Measurements from ENCODE around the gene WDR35.
A peak's percentile ranks its signal among the peaks of the same experiment; 100 is the strongest.
"Not testable (repeated sequence)": the region's sequence is repeated elsewhere in the genome, so short reads cannot be mapped to it uniquely, and the experiment has no call there.

Gene WDR35

GRCh38 chr2:19901442-19902215 is 88.3 kb downstream of the WDR35 start, which contains the start of gene TTC32:
TSS of gene TTC32 (minus strand) at chr2:19901983. CDS start at chr2:19901854, 129 bp downstream.
- under 1% methylated on average over 65 of the region's 65 CpGs for WGBS
- Histone ChIP-seq H3K27me3 (ENCODE audit: insufficient read depth, low read length) (no peaks in the 10 kb centered on the region), H3K4me3 (ENCODE audit: low read length) (peak within 1 kb of the TSS; percentile 90), H3K9me3 (ENCODE audit: insufficient read depth, low read depth, low read length) (no peaks in the 10 kb centered on the region), H3K9ac (ENCODE audit: low read depth, low read length) (peak within 1 kb of the TSS; percentile 97), H3K4me1 (ENCODE audit: insufficient read depth, low read length) (peaks cover 17% of the 10 kb centered on the region), H3K27ac (ENCODE audit: low read depth, low read length) (peak within 1 kb of the TSS; percentile 87), H3K36me3 (ENCODE audit: insufficient read depth, low read length) (no peaks in the 10 kb centered on the region)

- no peaks in the 10 kb centered on the region for H3K9me3 ChIP-seq (ENCODE audit: insufficient read depth, low read depth, low read length)
- H3K4me3 ChIP-seq (ENCODE audit: low read length): peak overlapping the region; percentile 90
- H3K9ac ChIP-seq (ENCODE audit: low read depth, low read length): peak overlapping the region; percentile 97
- no peaks in the 10 kb centered on the region for H3K27me3 ChIP-seq (ENCODE audit: insufficient read depth, low read length)
- peaks cover 17% of the 10 kb centered on the region for H3K4me1 ChIP-seq (ENCODE audit: insufficient read depth, low read length)
- peak overlapping the region; percentile 87 for H3K27ac ChIP-seq (ENCODE audit: low read depth, low read length)
- H3K36me3 ChIP-seq (ENCODE audit: insufficient read depth, low read length): no peaks in the 10 kb centered on the region
- WGBS: 3% methylated on average over 26 of the region's 26 CpGs
Measured at GRCh38 chr2:19900931-19901441, 88.9 kb downstream of the WDR35 start.

- H3K4me1 ChIP-seq (ENCODE audit: insufficient read depth, low read length): peaks cover 17% of the 10 kb centered on the region
- no peaks in the 10 kb centered on the region for H3K9me3 ChIP-seq (ENCODE audit: insufficient read depth, low read depth, low read length)
- 53% methylated on average over 11 of the region's 11 CpGs for WGBS
- H3K36me3 ChIP-seq (ENCODE audit: insufficient read depth, low read length): no peaks in the 10 kb centered on the region
- H3K27ac ChIP-seq (ENCODE audit: low read depth, low read length): no peak overlapping the region
- peak overlapping the region; percentile 97 for H3K9ac ChIP-seq (ENCODE audit: low read depth, low read length)
- H3K4me3 ChIP-seq (ENCODE audit: low read length): peak overlapping the region; percentile 90
- H3K27me3 ChIP-seq (ENCODE audit: insufficient read depth, low read length): no peaks in the 10 kb centered on the region
Measured at GRCh38 chr2:19899985-19900930, 89.6 kb downstream of the WDR35 start.

GRCh38 chr2:19898592-19899329 is 91.1 kb downstream of the WDR35 start:
- Histone ChIP-seq H3K27me3 (ENCODE audit: insufficient read depth, low read length) (no peaks in the 10 kb centered on the region), H3K36me3 (ENCODE audit: insufficient read depth, low read length) (no peaks in the 10 kb centered on the region), H3K9ac (ENCODE audit: low read depth, low read length) (no peak overlapping the region), H3K4me3 (ENCODE audit: low read length) (no peak overlapping the region), H3K9me3 (ENCODE audit: insufficient read depth, low read depth, low read length) (no peaks in the 10 kb centered on the region), H3K4me1 (ENCODE audit: insufficient read depth, low read length) (peaks cover 17% of the 10 kb centered on the region), H3K27ac (ENCODE audit: low read depth, low read length) (no peak overlapping the region)
- 93% methylated on average over 7 of the region's 7 CpGs for WGBS

GRCh38 chr2:19897623-19898245 is 92.2 kb downstream of the WDR35 start:
- Histone ChIP-seq H3K36me3 (ENCODE audit: insufficient read depth, low read length) (no peaks in the 10 kb centered on the region), H3K27me3 (ENCODE audit: insufficient read depth, low read length) (no peaks in the 10 kb centered on the region), H3K4me1 (ENCODE audit: insufficient read depth, low read length) (peaks cover 11% of the 10 kb centered on the region), H3K9me3 (ENCODE audit: insufficient read depth, low read depth, low read length) (no peaks in the 10 kb centered on the region), H3K4me3 (ENCODE audit: low read length) (no peak overlapping the region), H3K27ac (ENCODE audit: low read depth, low read length) (no peak overlapping the region), H3K9ac (ENCODE audit: low read depth, low read length) (no peak overlapping the region)
- WGBS: 93% methylated on average over 5 of the region's 5 CpGs

- no peak overlapping the region for H3K27ac ChIP-seq (ENCODE audit: low read depth, low read length)
- no peaks in the 10 kb centered on the region for H3K36me3 ChIP-seq (ENCODE audit: insufficient read depth, low read length)
- H3K9ac ChIP-seq (ENCODE audit: low read depth, low read length): no peak overlapping the region
- over 99% methylated on average over 3 of the region's 3 CpGs for WGBS
- H3K27me3 ChIP-seq (ENCODE audit: insufficient read depth, low read length): no peaks in the 10 kb centered on the region
- peaks cover 6% of the 10 kb centered on the region for H3K4me1 ChIP-seq (ENCODE audit: insufficient read depth, low read length)
- H3K4me3 ChIP-seq (ENCODE audit: low read length): no peak overlapping the region
- no peaks in the 10 kb centered on the region for H3K9me3 ChIP-seq (ENCODE audit: insufficient read depth, low read depth, low read length)
Measured at GRCh38 chr2:19895535-19895934, 94.4 kb downstream of the WDR35 start.

GRCh38 chr2:19894134-19894792 is 95.6 kb downstream of the WDR35 start:
- Histone ChIP-seq H3K4me1 (ENCODE audit: insufficient read depth, low read length) (no peaks in the 10 kb centered on the region), H3K36me3 (ENCODE audit: insufficient read depth, low read length) (no peaks in the 10 kb centered on the region), H3K27me3 (ENCODE audit: insufficient read depth, low read length) (no peaks in the 10 kb centered on the region), H3K9me3 (ENCODE audit: insufficient read depth, low read depth, low read length) (no peaks in the 10 kb centered on the region), H3K4me3 (ENCODE audit: low read length) (no peak overlapping the region), H3K9ac (ENCODE audit: low read depth, low read length) (no peak overlapping the region), H3K27ac (ENCODE audit: low read depth, low read length) (no peak overlapping the region)
- 92% methylated on average over 4 of the region's 4 CpGs for WGBS

- H3K9ac ChIP-seq (ENCODE audit: low read depth, low read length): no peak overlapping the region
- no peaks in the 10 kb centered on the region for H3K36me3 ChIP-seq (ENCODE audit: insufficient read depth, low read length)
- WGBS: 95% methylated on average over 4 of the region's 4 CpGs
- no peaks in the 10 kb centered on the region for H3K27me3 ChIP-seq (ENCODE audit: insufficient read depth, low read length)
- no peak overlapping the region for H3K27ac ChIP-seq (ENCODE audit: low read depth, low read length)
- H3K9me3 ChIP-seq (ENCODE audit: insufficient read depth, low read depth, low read length): no peaks in the 10 kb centered on the region
- no peak overlapping the region for H3K4me3 ChIP-seq (ENCODE audit: low read length)
- H3K4me1 ChIP-seq (ENCODE audit: insufficient read depth, low read length): no peaks in the 10 kb centered on the region
Measured at GRCh38 chr2:19893520-19894133, 96.3 kb downstream of the WDR35 start.

GRCh38 chr2:19891971-19892370 is 97.9 kb downstream of the WDR35 start:
- WGBS: 85% methylated on average over 4 of the region's 4 CpGs
- not testable (repeated sequence) for H3K36me3 ChIP-seq (ENCODE audit: insufficient read depth, low read length)

GRCh38 chr2:19890104-19890503 is 99.8 kb downstream of the WDR35 start:
- no peaks in the 10 kb centered on the region for H3K4me1 ChIP-seq (ENCODE audit: insufficient read depth, low read length)
- no peaks in the 10 kb centered on the region for H3K36me3 ChIP-seq (ENCODE audit: insufficient read depth, low read length)
- no peak overlapping the region for H3K4me3 ChIP-seq (ENCODE audit: low read length)
- H3K27ac ChIP-seq (ENCODE audit: low read depth, low read length): no peak overlapping the region
- no peak overlapping the region for H3K9ac ChIP-seq (ENCODE audit: low read depth, low read length)
- 84% methylated on average over 3 of the region's 3 CpGs for whole genome bisulfite sequencing
- H3K9me3 ChIP-seq (ENCODE audit: insufficient read depth, low read depth, low read length): no peaks in the 10 kb centered on the region
- no peaks in the 10 kb centered on the region for H3K27me3 ChIP-seq (ENCODE audit: insufficient read depth, low read length)

More at GRCh38 chr2:19891971-19892370, 97.9 kb downstream of the WDR35 start:
- H3K4me1 ChIP-seq (ENCODE audit: insufficient read depth, low read length); H3K9ac ChIP-seq (ENCODE audit: low read depth, low read length); H3K27me3 ChIP-seq (ENCODE audit: insufficient read depth, low read length); H3K9me3 ChIP-seq (ENCODE audit: insufficient read depth, low read depth, low read length); H3K4me3 ChIP-seq (ENCODE audit: low read length); H3K27ac ChIP-seq (ENCODE audit: low read depth, low read length): not testable (repeated sequence)

Data from HUES64 (cell line).